CD4-positive, alpha-beta T cell treated with Interferon alpha-2 for 1 hour (primary cell): ENCODE data around the gene CAD.

ENCODE experiments used
- DNase-seq, 2 donors: peaks; one replicate each; pipeline ENCODE4 v3.0.0-alpha.2; 2020 to 2022

The CAD gene

DNA sequence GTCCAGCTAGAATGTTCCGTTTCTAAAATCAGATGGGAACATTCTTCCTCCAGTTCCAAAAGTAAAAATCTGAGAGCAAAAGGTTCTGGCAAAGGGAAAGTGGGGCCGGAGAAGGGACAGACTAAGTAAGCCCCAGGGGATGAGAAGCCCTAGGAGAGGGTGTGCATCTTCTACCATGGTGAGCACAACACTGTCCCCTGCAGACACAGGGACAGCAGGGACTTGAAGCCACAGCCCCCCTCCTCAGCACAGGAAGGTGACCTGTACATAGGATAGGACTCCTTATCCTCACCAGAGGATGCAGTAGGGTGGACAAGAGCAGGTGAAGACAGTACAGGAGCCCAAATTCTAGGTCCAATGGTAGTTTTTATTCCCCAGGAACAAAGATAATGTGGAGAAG is 17.9 kb upstream of the CAD start:
- no peak for DNase-seq

DNA sequence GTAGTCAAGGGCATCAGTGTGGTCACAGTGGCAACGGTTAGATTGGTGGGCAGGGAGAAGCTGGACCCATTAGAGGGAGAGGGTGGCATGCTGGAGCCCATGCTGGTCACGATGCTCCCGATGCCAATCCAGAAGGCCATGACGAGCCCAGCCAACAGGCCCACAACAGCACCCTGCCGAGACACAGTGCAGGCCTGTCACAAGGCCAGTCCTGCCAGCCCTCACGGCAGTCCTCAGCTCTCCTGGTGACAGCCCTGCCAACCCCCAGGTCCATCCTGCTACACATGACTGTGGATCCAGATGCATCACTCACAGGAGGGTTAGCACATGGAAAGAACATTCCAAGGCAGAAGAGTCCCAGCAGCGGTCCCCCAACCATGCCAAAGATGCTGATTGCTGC is 15.5 kb upstream of the CAD start:
- DNase-seq: no peak

DNA sequence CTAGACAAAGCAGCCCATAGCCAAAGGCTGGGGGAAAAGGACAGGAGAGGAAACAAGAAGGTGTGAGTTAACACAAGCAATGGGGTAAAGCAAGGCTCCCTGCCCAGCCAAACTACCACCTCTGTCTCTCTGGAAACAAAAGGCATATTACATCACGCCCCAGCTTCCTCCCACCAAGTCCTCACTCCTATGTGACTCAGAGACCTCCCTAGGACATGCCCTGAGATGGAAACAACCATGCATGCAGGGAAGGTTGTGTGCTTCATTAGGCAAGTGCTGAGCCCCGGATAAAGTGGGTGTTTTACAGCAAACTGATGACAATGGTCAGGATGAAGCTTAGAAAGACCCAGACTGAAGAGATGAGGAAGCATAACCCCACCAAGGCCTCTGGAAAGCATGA is 14.3 kb upstream of the CAD start:
- DNase-seq: no peak

DNA sequence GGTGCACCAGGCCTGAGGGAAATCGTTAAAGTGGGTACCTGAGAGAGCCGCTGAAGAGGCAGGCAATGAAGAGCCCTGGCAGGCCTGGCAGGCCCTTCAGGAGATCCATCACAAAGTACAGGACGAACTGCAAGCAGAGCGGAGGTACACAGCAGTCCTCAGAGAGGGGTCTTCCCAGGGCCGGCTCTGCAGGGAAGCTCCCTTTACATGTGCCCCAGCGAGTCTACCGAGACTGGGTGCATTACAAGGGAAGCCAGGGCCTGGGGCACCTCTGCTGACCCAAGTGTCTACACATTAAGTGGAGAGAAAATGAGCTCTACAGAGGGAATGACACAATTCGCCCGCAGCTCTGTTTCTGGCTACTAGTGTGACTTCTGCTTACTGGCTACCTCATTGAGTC is 13.4 kb upstream of the CAD start:
- DNase-seq: no peak

DNA sequence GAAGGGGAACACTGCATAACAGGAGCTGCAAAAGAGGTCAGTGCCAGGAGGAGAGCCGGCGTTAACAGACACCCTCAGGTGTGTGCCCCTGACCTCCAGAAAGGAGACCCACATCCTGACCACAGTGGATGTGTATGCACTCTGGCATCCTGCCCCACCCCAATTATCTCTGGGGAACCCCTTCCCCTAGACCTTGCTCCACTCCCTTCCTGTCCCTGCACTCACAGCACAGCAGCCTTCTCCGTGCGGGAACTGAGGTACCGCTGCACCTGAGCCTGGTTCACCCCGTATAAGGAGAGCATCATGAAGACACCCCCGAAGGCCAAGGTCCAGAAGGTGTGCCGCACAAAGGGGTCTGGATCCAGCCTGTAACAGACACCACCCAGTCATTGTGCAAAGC is 12.6 kb upstream of the CAD start:
- no peak for DNase-seq

DNA sequence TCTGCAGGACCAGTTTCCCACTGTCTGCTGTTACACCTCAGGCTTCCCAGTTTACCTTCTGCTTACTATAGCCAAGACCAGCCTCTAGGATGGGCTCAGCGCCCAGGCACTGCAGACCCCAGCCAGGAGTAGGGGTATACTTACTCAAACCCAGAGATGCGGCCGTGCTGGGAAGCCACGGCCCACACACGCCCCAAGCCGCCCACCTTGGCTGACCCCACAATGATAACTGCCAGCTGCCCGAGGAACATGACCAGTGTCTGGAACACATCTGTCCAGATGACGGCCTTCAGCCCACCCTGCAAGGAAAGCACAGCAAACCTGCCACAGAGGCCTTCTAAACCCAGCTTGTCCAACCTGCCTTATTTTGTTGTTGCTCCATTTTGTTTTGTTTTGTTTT is 12.0 kb upstream of the CAD start:
- DNase-seq: no peak

DNA sequence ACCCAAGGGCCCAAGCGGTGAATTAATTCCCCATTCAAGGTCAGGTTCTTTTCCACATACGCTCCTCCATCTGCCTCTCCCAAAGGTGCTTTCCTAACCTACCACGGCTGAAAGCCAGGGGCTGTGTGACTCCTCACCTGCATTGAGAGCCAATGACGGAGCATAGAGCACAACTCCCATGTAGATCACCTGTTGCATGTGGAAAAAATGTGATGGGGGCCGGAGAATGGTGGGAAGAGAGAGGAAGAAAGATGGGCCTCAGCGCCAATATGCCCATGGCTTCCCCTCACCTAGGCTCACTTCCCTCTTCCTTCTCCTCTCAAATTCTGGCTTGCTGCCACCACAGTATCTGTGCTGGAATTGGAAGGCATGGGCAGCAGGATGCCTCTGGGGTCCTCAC is 10.8 kb upstream of the CAD start:
- DNase-seq: no peak

DNA sequence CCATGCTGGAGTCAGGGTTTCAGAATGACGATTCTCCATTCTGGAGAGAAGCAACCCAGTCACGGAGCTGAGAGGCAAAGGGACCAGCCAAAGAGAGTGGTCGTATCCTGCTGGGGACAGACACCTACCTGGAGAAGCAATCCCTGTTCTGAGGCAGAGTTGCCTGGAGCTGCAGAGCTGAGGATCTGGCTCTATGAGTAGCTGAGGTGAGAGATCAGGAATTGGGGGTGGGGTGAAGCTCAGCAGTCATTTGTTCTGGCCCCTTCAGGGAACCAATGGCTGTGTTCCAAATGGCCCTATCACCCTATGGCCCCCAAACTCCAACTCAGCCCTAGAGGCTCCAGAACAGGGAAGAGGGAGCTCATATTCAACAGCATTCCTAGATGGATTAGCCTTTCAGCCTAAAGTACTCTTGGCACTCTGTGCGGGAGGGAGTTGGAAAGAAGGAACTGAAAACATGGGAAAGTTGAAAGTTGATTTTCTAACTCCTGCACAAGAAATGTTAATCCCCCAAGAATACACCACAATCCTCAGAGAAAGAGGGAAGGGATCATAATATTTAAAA is 8.6 kb upstream of the CAD start:
- DNase-seq: no peak

DNA sequence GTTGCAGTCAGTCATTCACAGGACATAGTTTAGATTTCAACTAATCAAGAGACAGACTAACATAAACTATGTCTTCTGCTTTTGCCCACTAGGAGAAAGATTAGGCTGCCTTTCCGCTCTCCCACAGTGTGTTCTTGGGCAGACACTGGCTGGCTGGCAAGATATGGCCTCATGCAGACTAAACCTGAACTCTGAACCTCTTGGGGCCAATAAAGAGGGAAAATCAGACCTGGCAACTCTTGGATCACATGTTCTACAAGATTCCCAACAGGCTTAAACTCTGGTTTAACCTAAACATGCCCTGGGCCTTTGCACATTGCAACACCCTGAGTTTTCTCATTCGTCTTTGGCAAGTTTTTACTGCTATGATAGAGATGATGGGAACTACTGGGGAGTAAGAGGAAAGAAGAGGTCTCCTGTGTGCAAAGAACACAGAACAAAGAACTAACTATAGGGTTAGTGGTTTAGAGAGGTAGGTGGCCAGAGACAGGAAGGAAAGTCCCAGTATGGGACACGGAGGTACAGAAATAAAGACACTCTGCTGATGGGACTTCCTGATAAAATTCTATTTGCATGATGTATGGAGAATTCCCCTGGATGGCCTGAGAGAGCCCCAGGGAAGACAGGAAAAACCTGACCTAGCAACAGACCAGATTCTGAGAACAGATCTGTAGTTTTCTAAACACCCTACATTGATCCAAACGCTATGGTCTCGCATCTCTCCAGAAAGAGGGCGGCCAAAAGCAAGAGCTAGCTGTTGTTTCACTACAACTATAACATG is 7.4 kb upstream of the CAD start:
- DNase-seq: no peak

DNA sequence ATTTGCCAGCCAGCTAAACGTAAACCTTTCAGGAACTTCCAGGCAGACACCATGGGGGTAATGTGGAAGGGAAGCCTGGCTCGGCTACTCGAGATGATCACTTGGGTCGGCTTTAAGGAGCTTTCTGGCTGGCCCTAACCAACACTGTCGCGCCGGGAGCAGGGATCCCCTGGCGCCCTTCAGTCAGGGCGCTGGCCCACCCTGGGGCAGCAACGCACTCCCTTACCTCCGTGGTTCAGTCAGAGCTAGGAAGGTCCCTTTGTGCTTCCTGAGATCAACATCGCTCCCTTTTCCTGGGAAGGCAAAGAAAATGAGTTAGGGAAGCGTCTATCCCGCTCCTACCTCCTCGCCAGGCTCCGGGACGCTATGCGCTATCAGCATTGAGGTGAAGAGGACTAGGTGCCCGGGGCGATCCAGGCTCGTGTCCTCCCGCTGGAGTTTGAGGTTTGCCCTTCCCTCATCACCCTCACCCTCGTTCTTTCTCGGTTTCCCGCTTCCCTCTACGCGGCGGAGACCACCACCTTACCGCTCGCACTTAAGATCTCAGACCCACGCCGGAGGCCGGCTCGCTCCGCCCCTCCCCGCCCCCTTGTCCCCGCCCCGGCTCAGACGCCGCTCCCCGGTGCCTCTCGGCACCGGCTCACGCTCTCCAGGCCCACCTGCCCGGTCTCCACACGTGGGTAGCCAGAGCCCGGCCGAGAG is 5.8 kb upstream of the CAD start:
- no peak for DNase-seq

DNA sequence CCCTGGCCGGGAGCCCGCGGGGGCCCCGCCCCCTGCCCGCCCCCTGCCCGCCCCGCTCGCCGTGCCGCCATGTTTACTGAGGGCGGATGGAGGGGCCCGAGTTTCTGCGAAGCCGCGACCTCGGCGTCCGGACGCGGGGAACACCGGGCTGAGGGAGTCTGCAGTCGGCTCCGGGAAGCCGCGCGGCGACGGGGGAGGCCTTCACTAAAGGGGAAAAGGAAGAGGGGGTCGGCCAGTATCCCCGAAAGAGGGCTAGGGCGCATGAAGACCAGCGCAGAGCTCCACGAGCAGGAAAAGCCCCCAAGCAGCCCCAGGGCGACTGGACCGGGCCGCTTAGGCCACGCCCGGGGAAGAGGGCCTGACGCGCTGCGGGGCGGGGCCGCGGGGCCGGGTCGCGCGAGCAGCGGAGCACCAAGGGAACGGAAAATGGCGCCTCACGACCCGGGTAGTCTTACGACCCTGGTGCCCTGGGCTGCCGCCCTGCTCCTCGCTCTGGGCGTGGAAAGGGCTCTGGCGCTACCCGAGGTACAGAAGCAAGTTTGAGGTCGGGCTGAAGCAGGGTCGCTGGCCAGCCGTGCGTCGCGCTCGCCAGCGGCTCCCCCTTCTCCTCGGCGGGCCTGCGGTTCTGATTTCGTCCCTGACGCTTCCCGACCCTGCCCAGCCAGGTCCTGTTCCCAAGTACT is 5.1 kb upstream of the CAD start, which contains the start of the genes ATRAID and SLC5A6:
Gene ATRAID (plus strand): TSS at position 99 of the 683 bp plus-strand sequence. CDS start 328 bp downstream, at position 427.
Gene SLC5A6 (minus strand): TSS at position 326 of the 683 bp plus-strand sequence. CDS start 4,618 bp downstream, outside the sequence.
- peak; percentile 86 to 91 for DNase-seq

DNA sequence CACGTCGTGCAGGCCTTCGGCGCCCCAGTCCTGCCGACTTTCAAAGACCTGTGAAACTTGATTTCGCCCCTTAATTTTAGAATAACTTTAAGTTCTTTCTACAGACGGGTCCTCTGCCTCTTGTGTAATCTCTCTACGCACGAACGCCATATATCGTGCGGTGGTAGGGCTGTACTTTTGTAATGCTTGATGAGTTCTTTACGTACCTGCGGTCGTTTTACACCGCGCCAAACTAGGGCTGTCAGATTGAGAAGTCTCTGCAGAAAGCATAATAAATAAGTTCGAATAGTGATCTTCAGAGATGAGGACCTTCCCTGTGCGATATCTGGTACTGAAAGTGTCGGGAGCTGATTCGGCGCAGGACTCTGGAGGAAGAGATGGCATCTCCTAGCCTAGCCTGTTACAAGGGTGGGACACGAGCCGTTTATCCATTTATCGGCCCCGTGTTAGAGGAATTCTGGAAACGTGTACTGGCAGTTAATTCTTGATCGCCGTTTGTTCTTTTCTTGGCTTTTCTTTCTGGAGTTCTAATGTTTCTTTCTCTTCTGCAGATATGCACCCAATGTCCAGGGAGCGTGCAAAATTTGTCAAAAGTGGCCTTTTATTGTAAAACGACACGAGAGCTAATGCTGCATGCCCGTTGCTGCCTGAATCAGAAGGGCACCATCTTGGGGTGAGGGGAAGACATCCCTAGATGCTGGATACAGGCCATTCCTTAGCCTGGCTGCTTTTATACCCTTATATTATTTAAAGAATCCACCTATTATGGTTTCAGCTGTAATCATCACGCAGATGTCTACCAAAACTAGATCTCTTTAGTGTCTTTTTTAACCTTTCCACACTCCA is 4.3 kb upstream of the CAD start:
- peak; percentile 64 to 66 for DNase-seq

DNA sequence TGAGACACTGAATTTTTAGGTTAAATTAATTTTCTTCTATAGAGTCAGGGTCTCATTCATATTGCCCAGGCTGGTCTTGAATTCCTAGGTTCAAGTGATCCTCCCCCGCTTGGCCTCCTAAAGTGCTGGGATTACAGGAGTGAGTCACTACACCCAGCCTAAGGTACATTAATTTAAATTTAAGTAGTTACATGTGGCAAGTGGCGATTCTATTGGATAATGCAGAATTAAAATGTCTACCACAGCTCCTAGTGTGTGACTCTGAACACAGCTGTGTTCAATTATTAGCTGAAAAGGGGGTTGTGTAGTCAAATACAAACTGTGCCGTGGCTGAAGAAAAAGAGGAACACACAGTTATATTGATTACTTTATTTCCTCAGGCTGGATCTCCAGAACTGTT is 2.2 kb upstream of the CAD start:
- no peak for DNase-seq

DNA sequence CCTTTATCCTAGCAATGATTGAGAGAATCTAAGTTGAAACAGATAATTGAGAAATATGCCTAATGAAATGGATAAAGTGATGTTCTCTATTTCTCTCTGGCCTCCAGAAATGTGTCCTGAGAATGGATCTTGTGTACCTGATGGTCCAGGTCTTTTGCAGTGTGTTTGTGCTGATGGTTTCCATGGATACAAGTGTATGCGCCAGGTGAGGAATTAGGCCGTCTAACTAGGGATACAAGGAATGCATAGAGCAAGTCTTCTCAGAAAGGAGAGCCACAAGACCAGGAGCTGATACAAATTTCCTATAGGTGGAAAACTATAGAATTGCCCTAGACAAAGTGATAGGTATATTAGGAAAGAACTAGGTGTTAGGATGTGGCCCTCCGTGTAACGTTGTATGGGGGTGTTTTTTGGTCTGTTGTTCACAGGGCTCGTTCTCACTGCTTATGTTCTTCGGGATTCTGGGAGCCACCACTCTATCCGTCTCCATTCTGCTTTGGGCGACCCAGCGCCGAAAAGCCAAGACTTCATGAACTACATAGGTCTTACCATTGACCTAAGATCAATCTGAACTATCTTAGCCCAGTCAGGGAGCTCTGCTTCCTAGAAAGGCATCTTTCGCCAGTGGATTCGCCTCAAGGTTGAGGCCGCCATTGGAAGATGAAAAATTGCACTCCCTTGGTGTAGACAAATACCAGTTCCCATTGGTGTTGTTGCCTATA is 592 bp upstream of the CAD start:
- no peak for DNase-seq

DNA sequence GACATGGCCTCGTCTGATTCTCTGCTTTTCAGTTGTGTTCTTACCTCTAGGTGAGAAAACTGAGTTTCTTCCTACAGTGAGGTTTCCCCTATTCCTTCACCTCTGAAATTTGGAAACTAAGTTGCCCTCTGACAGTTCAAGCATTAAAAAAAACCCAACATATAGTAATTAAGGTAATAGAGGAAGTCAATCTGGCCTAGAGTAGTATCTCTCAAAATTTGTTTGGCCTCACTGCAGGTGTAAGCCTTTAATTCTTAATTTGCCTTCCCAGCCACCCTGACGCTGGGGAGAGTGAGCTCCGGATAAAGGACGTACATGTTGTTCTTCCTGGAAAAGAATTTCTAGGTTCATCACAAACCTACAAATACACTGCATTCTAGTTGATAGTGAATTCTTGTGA is 1.4 kb downstream of the CAD start:
- DNase-seq: no peak

DNA sequence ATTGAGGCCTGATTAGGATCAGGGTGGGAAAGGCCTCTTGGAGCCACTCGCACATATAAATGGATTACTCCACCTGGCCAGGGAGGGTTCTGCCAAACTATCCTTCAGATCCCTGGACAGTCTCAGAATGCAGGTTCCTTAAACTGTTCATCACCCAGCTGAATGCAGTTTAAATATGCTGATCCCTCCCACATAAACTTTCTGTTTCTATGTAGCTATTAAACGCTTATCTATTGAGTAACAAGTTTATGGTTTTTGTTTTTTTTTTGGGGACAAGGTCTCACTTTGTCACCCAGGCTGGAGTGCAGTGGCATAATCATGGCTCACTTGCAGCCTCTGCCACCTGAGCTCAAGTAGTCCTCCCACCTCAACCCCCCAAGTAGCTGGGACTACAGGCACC is 1.9 kb downstream of the CAD start:
- DNase-seq: no peak

DNA sequence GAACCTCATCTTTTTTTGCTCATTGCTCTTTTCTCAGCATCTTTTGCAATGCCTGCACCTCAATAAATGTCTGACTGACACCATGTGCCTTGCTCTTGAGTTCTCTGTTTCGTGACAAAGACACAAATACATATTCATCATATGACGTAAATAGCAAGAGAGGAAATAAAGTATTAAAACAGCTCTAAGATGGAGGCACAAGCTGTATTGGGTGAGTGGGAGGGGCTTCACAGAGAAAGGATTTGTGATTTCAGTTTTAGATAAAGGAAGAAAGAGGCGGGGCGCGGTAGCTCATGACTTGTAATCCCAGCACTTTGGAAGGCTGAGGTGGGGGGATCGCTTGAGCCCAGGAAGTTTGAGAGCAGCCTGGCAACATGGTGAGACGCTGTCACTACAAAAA is 2.9 kb downstream of the CAD start:
- DNase-seq: no peak

DNA sequence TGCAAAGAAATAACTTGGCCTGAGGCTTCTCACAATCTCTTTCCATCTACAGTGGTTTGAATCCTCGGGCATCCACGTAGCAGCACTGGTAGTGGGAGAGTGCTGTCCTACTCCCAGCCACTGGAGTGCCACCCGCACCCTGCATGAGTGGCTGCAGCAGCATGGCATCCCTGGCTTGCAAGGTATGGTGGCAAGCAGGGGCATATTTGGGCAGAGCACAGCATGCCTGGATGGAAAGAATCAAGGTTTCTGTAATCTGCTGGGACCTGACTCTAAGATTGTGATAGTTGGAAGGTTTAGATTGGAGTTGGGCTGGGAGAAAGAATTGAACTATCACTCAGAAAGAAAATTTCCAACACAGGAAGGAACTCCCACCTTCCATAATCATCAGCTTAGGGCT is 4.0 kb downstream of the CAD start:
- DNase-seq: no peak

DNA sequence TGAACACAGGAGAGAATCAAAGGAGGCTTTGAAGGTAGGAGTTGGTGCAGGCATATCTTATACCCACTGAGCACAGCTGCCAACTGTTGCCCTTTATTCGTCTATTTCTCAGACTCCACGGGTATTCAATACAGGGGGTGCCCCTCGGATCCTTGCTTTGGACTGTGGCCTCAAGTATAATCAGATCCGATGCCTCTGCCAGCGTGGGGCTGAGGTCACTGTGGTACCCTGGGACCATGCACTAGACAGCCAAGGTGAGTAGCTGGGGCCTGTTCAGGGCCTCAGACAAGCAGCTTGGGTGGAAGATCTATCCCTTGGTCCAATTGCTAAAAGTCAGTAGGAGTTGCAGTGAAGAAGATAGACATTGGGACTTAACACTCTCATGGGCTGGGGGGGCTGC is 5.2 kb downstream of the CAD start:
- no peak for DNase-seq

DNA sequence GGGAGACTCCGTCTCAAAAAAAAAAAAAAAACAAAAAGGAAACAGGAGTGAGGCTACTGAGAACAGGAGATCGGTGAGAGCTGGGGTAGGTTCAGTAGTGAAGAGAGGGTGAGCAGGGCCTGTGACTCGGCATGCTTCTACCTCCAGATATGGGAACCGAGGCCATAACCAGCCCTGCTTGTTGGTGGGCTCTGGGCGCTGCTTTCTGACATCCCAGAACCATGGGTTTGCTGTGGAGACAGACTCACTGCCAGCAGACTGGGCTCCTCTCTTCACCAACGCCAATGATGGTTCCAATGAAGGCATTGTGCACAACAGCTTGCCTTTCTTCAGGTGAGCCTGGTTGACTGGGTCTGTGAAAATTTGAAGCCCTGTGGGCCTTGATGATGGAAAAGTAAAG is 6.2 kb downstream of the CAD start:
- no peak for DNase-seq

DNA sequence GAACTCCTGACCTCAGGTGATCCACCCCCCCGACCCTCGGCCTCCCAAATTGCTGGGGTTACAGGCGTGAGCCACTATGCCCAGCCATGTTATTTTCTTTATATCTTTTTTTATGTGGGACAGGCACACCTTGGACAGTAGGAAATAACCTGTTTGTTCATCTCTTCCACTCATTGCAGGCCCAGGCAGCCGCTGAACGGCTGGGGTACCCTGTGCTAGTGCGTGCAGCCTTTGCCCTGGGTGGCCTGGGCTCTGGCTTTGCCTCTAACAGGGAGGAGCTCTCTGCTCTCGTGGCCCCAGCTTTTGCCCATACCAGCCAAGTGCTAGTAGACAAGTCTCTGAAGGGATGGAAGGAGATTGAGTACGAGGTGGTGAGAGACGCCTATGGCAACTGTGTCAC is 8.4 kb downstream of the CAD start:
- DNase-seq: no peak

DNA sequence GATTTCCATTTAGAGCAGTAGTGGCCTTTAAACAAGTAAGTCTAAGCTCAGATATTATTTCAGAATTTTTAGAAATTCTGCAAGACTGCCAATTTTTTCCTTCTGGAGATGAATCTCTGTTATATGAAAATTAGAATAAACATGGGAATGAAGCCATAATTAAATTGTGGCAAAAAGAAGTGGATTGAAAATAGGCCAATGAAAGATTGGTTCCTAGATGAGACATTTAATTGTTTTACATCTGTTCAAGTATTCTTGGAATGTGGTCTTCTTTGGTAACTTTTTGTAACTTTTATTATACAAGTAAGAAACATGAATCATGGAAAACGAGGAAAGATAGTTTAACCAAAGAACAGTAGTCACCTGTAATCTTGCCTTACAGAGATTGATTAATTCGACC is 10.3 kb downstream of the CAD start:
- no peak for DNase-seq
